ENCODE results near the gene NTN3. TPM values are rescaled to one million over a fixed set of nuclear protein-coding genes. Genes with fewer than 3 reads are reported as not detected.
A peak's percentile ranks its signal among the peaks of the same experiment; 100 is the strongest.

NTN3 gene
- total and polyA plus RNA-seq, 2 experiments from 2014 or later, result 2.4 to 4.8 TPM

DNA sequence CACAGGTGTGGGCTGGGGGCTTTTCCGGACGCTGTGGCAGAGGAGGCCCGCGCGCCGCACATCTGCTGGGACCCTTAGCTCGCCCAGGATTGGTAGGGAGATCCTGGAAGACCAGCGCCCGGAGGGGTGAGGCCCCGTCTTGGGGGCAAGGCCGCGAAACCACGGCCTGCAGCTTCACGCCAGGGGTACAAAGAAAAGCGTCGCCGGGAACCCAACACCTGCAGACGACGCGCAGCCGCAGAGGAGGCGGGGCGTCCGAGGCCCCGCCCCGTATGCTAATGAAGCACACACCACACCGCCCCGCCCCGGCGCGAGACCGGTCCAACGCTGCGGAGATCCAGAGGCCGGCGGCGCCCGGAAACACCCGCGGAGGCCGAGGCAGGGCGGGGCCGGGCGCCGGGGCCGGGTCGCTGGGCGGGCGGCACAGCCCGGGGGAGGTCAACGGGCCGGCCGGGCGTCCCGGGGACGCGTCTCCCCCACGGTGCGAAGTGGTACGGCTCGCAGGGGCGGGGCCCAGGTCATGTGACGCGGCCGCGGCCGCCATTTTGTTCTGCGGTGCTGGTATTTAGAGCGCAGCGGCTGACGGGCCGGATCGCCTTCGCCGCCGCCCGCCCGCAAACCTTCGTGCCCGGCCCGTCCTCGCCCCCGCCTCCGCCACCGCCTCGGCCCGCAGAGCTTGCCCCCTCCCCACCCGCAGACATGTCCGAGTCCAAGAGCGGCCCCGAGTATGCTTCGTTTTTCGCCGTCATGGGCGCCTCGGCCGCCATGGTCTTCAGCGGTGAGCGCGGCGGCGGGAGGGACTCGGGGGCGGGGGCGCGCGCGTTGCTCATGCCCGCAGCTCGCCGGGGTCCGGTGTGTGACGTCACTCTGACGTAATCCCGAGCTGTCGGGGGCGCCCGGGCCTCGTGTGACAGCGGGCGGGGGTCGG is 42.6 kb downstream of the NTN3 start, which contains the start of gene ATP6V0C:
TSS of gene ATP6V0C (plus strand) at position 548 of the 928 bp plus-strand sequence. CDS start at position 700, 152 bp downstream.
- Histone ChIP-seq H3K4me3 (peak within 1 kb of the TSS; percentile 99), H4K20me1 (ENCODE audit: insufficient read depth, poor library complexity, severe bottlenecking) (peaks cover 44% of the 10 kb centered on the region), H2AFZ (peak within 1 kb of the TSS; percentile 71), H3K4me2 (peak within 1 kb of the TSS; percentile 98), H3K27me3 (no peaks in the 10 kb centered on the region), H3K27ac (peak within 1 kb of the TSS; percentile 100), H3K79me2 (peaks cover 49% of the 10 kb centered on the region), H3K9me3 (ENCODE audit: low read depth) (no peaks in the 10 kb centered on the region), H3K36me3 (replicated peaks; ENCODE audit: insufficient read depth, low read depth) (no peaks in the 10 kb centered on the region), H3K4me1 (ENCODE audit: insufficient read depth) (peaks cover 29% of the 10 kb centered on the region), H3K9me2 (replicated peaks; ENCODE audit: insufficient read depth) (no peaks in the 10 kb centered on the region)
- no peak for TF ChIP-seq EZH2phosphoT487 (IDR thresholded peaks at IDR 0.05; ENCODE audit: low read depth, severe bottlenecking, unreplicated experiment)
- TF ChIP-seq, protein P1, sequence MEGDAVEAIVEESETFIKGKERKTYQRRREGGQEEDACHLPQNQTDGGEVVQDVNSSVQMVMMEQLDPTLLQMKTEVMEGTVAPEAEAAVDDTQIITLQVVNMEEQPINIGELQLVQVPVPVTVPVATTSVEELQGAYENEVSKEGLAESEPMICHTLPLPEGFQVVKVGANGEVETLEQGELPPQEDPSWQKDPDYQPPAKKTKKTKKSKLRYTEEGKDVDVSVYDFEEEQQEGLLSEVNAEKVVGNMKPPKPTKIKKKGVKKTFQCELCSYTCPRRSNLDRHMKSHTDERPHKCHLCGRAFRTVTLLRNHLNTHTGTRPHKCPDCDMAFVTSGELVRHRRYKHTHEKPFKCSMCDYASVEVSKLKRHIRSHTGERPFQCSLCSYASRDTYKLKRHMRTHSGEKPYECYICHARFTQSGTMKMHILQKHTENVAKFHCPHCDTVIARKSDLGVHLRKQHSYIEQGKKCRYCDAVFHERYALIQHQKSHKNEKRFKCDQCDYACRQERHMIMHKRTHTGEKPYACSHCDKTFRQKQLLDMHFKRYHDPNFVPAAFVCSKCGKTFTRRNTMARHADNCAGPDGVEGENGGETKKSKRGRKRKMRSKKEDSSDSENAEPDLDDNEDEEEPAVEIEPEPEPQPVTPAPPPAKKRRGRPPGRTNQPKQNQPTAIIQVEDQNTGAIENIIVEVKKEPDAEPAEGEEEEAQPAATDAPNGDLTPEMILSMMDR (IDR thresholded peaks at IDR 0.05; ENCODE audit: poor library complexity), result no peak
- TF ChIP-seq EZH2 (IDR thresholded peaks at IDR 0.05; ENCODE audit: borderline replicate concordance), result no peak
- under 1% methylated on average over 37 of the region's 122 CpGs for WGBS (ENCODE audit: low lambda C conversion rate, missing lambda C conversion rate)
- DNase-seq (ENCODE audit: low spot score), result peak; percentile 98

DNA sequence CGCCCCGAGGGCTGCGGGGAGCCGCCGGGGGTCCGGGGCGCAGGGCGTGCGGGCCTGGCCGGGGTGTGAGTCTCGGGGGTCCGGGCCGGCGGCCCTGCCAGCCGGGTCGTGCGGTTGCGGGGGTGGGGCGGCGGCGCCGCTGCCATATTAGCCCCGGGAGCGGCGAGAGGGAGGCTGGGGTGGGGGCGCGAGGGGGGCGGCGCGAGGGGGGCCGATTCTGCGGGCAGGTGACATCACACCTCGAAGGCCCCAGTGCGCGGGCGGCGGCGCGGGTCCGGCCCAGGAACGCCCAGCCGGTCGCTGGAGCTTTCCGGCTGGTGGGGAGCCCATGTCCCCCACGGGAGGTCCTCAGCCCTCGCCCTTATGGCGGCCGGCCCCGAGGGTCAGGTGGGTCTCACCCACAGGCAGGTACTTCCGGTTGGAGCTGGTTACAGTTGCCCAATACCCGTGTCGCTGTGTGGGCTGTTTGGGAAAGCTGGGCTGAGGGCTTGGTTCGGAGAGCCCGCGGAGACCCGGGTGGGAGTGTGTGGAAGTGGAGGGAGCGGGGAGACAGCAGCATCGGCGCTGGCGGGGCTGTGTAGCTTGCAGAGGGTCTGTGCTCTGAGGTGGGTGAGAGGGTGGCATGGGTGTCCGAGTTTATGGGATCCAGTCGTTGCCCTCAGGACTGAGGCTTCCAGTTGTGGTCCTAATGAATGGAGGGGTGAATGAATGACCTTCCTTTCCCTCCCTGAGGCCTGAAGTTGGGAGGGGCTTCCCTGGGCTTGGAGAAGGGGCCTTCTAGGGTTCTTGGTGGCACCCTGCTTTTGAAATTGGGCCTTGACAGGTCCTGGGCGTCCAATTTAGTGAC is 43.5 kb downstream of the NTN3 start:
- 5% methylated on average over 18 of the region's 63 CpGs for WGBS (ENCODE audit: low lambda C conversion rate, missing lambda C conversion rate)
- H3K4me1 ChIP-seq (ENCODE audit: insufficient read depth), result peaks cover 32% of the 10 kb centered on the region
- H3K4me2 ChIP-seq, result peak overlapping the region; percentile 98
- H3K9me2 ChIP-seq (replicated peaks; ENCODE audit: insufficient read depth), result no peaks in the 10 kb centered on the region
- no peak for TF ChIP-seq EZH2 (IDR thresholded peaks at IDR 0.05; ENCODE audit: borderline replicate concordance)
- no peak for TF ChIP-seq EZH2phosphoT487 (IDR thresholded peaks at IDR 0.05; ENCODE audit: low read depth, severe bottlenecking, unreplicated experiment)
- TF ChIP-seq, protein P1 (IDR thresholded peaks at IDR 0.05; ENCODE audit: poor library complexity), result no peak
- H3K27me3 ChIP-seq, result no peaks in the 10 kb centered on the region
- H3K9me3 ChIP-seq (ENCODE audit: low read depth), result no peaks in the 10 kb centered on the region
- DNase-seq (ENCODE audit: low spot score), result peak; percentile 64
- H3K79me2 ChIP-seq, result peaks cover 58% of the 10 kb centered on the region
- H2AFZ ChIP-seq, result no peak overlapping the region
- peak overlapping the region; percentile 100 for H3K27ac ChIP-seq
- H3K36me3 ChIP-seq (replicated peaks; ENCODE audit: insufficient read depth, low read depth), result no peaks in the 10 kb centered on the region
- H3K4me3 ChIP-seq, result peak overlapping the region; percentile 99
- H4K20me1 ChIP-seq (ENCODE audit: insufficient read depth, poor library complexity, severe bottlenecking), result peaks cover 53% of the 10 kb centered on the region

DNA sequence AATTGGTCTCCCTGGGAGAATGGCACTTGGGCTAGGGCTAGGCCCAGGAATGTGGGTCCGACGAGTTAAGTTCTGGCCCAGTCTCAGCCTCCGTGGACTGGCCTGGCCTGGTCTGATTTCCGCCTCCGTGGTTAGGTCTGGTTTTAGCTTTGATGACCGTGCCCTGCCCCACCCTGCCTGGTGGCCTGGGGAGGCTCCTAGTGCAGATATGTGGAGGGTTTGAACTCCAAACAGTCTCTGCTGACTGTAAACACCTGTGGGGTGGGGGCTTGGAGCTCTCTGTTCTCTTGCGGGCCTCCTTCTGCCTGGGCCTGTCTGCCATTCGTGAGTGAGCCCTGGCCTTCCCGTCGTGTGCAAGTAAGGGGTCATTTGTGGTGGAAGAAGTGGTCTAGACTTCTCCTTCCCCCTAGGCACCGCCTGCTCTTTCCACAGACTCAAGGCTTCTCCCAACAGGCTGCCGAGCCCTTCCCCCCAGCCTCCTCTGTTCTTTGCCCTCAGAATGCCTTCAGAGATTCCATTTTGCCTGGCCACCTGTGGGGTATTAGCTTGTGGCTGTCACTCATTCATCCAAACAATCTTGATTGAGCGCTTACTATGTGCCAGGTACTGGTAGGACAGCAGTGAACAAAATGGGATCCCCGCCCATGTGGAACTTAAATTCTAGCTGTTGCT is 44.2 kb downstream of the NTN3 start:
- Histone ChIP-seq H2AFZ (no peak overlapping the region), H3K27me3 (no peaks in the 10 kb centered on the region), H3K9me2 (replicated peaks; ENCODE audit: insufficient read depth) (no peaks in the 10 kb centered on the region), H3K36me3 (replicated peaks; ENCODE audit: insufficient read depth, low read depth) (no peaks in the 10 kb centered on the region), H3K9me3 (ENCODE audit: low read depth) (no peaks in the 10 kb centered on the region), H3K4me3 (peak overlapping the region; percentile 99), H4K20me1 (ENCODE audit: insufficient read depth, poor library complexity, severe bottlenecking) (peaks cover 57% of the 10 kb centered on the region), H3K4me1 (ENCODE audit: insufficient read depth) (peaks cover 37% of the 10 kb centered on the region), H3K4me2 (peak overlapping the region; percentile 98), H3K27ac (peak overlapping the region; percentile 100), H3K79me2 (peaks cover 60% of the 10 kb centered on the region)
- no peak for TF ChIP-seq EZH2phosphoT487 (IDR thresholded peaks at IDR 0.05; ENCODE audit: low read depth, severe bottlenecking, unreplicated experiment)
- TF ChIP-seq, protein P1 (IDR thresholded peaks at IDR 0.05; ENCODE audit: poor library complexity), result no peak
- no peak for TF ChIP-seq EZH2 (IDR thresholded peaks at IDR 0.05; ENCODE audit: borderline replicate concordance)
- WGBS (ENCODE audit: low lambda C conversion rate, missing lambda C conversion rate), result 36% methylated on average over 14 of the region's 14 CpGs
- DNase-seq (ENCODE audit: low spot score), result no peak

All from hepatocyte (in vitro differentiated cells).